MG63 (cell line): Measurements from ENCODE around the gene SRP14. TPM values are rescaled to one million over a fixed set of nuclear protein-coding genes. Genes with fewer than 3 reads are reported as not detected.
"Not testable (repeated sequence)": the region's sequence is repeated elsewhere in the genome, so short reads cannot be mapped to it uniquely, and the experiment has no call there.

Experiments used
- DNase-seq: peaks from one replicate; pipeline ENCODE4 v3.0.0-alpha.2; 2020
- H3K27me3 ChIP-seq: fragments of 250-450 bp; sonication (Bioruptor Pico); 2 replicates; pipeline ENCODE4 v1.5.1; 2020; ENCODE audit warnings: mild to moderate bottlenecking, moderate library complexity
- H3K36me3 ChIP-seq: fragments of 250-450 bp; sonication (Bioruptor Pico); 2 replicates; pipeline ENCODE4 v1.5.1; 2020; ENCODE audit warnings: mild to moderate bottlenecking, moderate library complexity
- H3K4me3 ChIP-seq: fragments of 250-450 bp; sonication (Bioruptor Pico); 2 replicates; pipeline ENCODE4 v1.5.1; 2020; ENCODE audit warnings: mild to moderate bottlenecking, moderate library complexity
- H3K9me3 ChIP-seq: fragments of 250-450 bp; sonication (Bioruptor Pico); 2 replicates; pipeline ENCODE4 v1.5.1; 2020; ENCODE audit warnings: mild to moderate bottlenecking, moderate library complexity
- total RNA-seq: library from RNA; depleted of rRNA; stranded (reverse); fragments of >200 nt; shearing (Covaris generic); gene quantifications from 2 replicates; pipeline ENCODE4 v1.2.3, GENCODE V29; 2014; ENCODE audit warnings: low replicate concordance; rRNA removed

SRP14 gene, protein sequence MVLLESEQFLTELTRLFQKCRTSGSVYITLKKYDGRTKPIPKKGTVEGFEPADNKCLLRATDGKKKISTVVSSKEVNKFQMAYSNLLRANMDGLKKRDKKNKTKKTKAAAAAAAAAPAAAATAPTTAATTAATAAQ
- 134 and 205 TPM in 2 replicates for total RNA-seq

DNA sequence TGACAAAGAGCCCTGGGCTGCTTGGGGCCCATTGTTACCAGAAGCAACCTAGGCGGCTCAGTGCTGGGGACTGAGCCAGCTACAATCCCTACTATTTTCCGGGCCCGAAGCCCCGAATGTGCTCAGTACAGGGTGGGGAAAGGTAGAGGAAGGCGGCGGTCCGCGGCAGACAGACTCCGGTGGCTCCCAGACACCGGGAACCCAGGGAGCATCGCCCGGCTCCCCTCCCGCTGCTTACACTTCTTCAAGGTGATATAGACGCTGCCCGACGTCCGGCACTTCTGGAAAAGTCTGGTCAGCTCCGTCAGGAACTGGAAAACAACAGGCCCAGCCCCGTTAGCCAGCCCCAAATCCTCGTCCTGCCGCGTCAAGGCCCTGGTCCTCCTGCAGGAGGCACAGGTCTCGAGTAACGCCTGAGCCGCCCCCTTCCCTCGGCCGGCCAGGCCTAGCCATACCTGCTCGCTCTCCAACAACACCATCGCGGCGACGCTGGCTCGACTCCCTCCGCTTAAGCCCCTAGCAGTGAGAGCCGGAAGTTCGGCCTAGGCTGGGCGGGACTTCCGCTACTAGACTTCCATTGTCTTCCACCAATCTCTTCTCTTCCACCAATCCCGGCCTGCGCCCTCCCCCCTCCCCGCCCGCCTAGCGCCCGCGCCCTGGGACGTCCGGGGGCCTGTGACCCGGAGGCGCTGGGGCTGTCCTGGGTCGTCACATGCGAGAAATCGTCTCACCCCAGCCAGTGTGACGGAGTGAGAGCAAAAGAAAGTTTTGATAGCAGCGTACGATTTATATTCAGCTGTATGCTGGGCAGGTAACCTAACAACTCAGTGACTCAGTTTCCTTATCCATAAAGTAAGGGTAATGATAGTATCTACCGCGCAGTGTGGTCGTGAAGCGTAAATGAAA, at the start of gene SRP14:
TSS of gene SRP14 (minus strand) at position 544 of the 906 bp plus-strand sequence. CDS start at position 479, 65 bp downstream.
- Histone ChIP-seq H3K4me3 (peak within 1 kb of the TSS; percentile 84), H3K36me3 (peaks cover 46% of the 10 kb centered on the region), H3K27me3 (no peaks in the 10 kb centered on the region), H3K9me3 (no peaks in the 10 kb centered on the region)
- DNase-seq: peak; percentile 92

DNA sequence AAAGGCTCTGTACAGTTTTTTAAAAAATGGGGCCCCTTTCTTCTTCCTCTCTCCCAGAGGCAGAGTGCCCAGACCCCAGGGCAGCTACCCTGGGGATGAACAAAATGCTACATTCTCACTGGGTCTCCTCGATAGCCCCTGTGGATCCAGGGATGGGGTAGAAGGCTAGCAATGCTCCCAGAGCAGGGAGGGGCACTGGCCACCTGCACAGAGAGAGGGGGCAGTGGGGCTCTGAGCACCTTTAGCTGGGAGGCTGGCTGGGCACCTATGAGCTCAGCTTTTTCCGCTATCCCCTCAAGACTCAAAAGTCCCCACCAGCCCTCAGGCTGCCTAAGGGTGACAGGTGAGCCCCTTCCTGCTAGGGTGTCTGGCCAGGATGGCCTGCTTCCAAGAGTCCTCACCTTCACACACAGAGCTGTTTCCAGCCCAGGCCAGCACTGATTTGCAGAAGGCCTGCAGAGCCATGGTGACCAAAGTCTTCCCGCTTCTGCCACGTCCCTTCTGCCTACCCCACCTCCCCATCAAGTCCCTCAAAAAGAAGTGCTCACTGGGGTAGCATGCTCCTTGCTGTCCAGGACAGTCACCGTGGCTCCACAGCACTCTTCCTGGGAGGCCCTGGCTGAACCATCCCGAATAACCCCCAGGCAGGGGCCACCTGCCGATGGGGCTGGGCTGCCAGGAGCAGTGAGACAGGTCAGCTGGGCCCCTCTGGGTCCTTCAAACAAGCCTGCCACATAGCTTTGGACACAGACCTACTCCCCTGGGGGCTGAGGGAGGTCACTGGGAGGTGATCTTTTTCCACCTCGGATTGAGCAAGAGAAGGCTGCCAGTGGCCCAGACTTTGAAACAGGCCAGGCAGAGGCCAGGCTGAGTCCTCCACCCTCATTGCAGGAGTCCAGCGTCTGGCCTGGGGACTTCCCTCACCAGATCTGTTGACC, 49.3 kb upstream of the SRP14 start:
- no peak for DNase-seq
- Histone ChIP-seq H3K9me3 (no peaks in the 10 kb centered on the region), H3K4me3 (no peak overlapping the region)

DNA sequence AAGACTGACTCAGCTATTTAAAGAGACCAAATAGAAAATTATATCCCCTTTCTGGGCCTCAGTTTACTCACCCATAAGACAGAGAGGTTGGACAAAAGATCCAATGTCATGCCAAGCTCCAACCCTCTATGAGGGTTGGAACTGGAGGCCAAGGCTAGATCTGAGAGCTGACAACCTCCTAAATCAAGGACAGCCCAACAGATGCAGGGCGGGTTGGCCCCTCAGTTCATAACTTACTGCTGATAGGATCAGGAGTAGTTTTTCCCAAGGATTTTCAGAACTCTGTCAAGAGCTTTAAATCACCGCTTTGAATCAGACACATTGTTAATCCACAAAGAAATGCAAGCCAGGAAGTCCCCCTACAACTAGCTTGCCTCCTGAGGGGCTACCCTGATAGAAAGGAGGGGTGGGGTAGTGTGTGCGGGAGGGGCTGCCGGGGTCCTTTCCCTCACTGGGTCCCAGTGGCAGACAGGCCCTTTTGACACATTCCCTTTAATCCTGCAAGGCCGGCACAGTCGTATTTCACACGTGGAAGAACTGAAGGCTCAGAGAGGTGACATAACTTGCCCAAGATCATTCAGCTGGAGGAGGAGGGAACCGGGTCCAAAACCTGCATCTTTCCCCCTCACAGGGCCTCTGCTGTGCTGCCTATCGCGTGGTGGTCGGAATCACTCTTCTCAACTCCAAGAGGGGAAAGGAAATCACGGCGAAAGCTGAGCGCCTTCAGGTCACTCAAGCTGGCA, 48.3 kb upstream of the SRP14 start:
- DNase-seq: no peak
- Histone ChIP-seq H3K4me3 (no peak overlapping the region), H3K9me3 (no peaks in the 10 kb centered on the region), H3K27me3 (no peaks in the 10 kb centered on the region), H3K36me3 (no peaks in the 10 kb centered on the region)

More for the DNA sequence above, 49.3 kb upstream of the SRP14 start:
- Histone ChIP-seq H3K27me3 (no peaks in the 10 kb centered on the region), H3K36me3 (no peaks in the 10 kb centered on the region)

DNA sequence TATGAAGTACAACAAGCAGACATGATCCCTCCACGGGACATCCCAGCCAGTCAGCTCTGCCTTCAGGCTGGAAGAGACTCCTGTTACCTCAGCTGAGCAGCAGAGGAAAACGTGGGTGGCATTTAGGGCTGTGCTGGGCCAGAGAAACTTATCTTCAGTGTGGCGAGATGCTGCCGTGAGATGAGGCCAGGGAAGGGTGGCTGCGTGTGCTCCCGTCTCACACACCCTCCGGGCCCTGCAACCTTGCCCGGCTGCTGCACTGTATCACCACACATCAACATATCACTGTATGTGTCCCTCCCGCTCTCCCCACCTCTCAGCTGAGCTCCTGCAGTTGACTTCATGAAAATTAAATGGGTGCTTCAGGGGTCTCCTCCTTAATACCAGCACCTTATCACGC, 46.3 kb upstream of the SRP14 start:
- Histone ChIP-seq H3K4me3 (no peak overlapping the region), H3K36me3 (no peaks in the 10 kb centered on the region), H3K27me3 (no peaks in the 10 kb centered on the region), H3K9me3 (no peaks in the 10 kb centered on the region)
- no peak for DNase-seq

DNA sequence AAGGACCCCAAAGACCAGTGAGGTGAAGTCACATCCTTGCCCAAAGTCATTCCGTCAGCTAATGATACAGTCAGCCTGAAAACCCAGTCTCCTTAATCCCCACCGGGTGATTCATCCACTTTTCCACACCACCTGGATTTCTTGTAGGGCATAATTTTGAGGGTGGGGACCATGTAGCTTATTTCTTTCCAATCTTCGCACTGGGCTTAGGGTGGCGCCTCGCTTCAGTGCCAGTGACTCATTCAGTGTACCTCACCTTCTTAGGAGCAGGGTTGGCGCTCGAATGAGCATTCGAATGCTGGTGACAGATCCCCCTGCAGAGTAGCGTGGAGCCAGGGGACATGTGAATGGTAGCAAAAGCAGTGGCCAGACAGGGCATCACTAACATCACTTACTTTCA, 45.7 kb upstream of the SRP14 start:
- Histone ChIP-seq H3K4me3 (no peak overlapping the region), H3K27me3 (no peaks in the 10 kb centered on the region), H3K36me3 (no peaks in the 10 kb centered on the region), H3K9me3 (no peaks in the 10 kb centered on the region)
- DNase-seq: no peak

DNA sequence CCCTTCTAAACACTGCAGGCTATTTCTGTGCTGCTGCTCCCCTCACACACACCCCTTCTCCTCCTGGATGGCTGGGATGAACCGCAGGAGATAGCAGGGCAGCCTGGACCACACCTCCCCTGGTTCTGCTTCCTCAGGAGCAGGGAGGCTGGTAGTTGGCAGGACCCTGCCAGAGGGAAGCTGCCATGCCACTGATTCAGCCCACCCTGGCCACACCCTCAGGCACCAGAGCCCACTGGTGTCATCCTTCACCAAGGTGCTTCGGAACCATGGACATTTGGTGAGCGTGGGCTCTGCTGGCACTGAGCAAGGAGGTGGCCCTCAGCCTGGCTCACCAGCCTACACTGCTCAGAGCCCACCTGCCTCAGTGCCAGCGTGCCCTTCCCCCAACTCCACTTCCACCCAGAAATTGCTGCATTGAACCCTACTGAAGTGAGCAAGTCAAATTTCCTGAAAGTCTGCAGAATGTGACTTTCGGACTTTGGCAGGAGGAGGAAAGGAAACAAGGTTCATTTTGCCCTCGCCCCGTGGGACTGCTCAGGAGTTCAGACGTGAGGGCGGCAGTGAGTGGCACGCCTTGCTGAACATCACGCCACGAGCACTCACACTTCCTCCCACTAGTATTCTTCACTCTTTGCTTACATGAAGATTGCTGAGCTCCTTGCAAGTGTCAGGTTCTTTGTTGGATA, 43.4 kb upstream of the SRP14 start:
- Histone ChIP-seq H3K36me3 (no peaks in the 10 kb centered on the region), H3K4me3 (no peak overlapping the region), H3K27me3 (no peaks in the 10 kb centered on the region), H3K9me3 (no peaks in the 10 kb centered on the region)
- DNase-seq: no peak

DNA sequence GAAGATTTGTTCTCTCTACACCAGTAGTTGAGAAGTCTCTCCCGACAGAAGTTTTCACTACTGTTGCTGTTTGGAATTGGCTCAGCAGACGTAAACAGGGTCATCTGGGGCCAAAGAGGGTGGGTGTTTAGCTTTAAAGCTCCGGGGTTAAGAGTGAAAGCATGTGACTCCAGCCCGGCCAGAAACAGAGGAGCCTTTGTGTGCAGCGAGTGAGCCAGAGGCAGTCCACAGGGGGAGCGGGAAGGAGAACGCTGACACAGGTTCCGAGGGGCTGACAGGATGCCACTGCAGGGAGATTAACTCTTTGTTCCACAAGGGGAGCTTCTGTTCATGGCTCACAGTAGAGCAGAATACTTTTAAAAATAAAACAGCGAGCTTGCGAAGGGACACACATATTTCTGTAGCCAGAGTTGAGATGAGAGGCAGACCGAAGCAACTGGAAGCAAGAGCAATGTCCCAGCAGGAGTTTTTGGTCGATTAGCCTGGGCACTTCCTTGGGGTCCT, 42.8 kb upstream of the SRP14 start:
- Histone ChIP-seq H3K27me3 (no peaks in the 10 kb centered on the region), H3K36me3 (no peaks in the 10 kb centered on the region), H3K4me3 (peak overlapping the region; percentile 24), H3K9me3 (no peaks in the 10 kb centered on the region)
- peak; percentile 41 for DNase-seq

DNA sequence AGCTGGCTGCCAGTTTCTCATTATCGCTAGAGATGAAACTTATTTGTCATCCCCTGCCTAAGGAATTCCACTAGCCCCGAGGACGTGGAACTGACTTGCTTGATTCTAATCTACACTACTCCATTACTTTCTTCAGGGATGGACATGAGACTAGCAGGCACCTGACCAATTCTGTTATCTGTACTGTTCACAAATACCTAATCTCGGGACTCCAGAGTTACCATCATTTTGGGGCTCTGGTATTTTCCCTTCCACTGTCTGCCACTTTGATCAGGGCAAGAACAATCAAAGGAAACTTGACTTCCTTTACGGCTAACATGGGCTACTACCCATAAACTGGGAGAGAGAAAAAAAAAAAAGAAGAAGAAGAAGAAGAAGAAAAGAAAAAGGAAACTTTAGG, 41.9 kb upstream of the SRP14 start:
- no peak for DNase-seq
- H3K9me3 ChIP-seq: no peaks in the 10 kb centered on the region
- H3K36me3 ChIP-seq: no peaks in the 10 kb centered on the region
- H3K27me3 ChIP-seq: no peaks in the 10 kb centered on the region
- H3K4me3 ChIP-seq: no peak overlapping the region

DNA sequence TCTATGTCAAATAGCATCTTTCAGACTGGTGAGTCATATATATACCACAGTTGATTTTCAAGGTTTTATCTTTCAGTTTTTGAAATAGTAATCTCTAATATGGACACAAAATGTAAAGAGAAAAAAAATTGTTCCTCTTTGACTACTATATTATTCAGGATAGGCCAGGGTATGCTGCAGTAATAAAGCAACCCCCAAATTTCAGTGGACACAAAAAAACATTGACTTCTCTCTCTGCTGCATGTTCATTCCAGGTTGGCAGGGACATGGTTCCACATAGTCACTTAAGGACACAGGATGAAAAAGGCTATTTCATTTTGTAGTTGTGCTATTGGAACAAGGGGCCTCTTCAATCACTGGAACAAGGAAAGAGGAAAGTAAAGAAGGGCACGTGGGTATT, 41.1 kb upstream of the SRP14 start:
- Histone ChIP-seq H3K4me3 (no peak overlapping the region), H3K9me3 (no peaks in the 10 kb centered on the region), H3K36me3 (no peaks in the 10 kb centered on the region), H3K27me3 (no peaks in the 10 kb centered on the region)
- no peak for DNase-seq

DNA sequence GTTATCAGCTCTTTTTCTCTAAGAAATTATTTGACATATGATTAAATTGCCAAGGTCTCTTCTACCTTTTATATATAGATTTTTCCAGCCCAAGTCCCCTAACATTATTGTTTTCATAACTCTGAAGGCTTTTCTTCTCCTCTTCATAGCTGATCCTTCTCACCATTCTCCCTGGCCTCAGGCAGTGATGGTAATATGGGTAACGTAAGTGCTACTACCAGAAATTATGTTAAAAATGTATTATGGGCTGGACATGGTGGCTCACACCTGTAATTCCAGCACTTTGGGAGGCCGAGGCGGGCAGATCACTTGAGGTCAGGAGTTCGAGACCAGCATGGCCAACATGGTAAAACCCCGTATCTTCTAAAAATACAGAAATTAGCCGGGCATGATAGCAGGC, 40.5 kb upstream of the SRP14 start:
- no peaks in the 10 kb centered on the region for H3K9me3 ChIP-seq
- no peak overlapping the region for H3K4me3 ChIP-seq
- no peak for DNase-seq
- H3K27me3 ChIP-seq: no peaks in the 10 kb centered on the region
- H3K36me3 ChIP-seq: no peaks in the 10 kb centered on the region

DNA sequence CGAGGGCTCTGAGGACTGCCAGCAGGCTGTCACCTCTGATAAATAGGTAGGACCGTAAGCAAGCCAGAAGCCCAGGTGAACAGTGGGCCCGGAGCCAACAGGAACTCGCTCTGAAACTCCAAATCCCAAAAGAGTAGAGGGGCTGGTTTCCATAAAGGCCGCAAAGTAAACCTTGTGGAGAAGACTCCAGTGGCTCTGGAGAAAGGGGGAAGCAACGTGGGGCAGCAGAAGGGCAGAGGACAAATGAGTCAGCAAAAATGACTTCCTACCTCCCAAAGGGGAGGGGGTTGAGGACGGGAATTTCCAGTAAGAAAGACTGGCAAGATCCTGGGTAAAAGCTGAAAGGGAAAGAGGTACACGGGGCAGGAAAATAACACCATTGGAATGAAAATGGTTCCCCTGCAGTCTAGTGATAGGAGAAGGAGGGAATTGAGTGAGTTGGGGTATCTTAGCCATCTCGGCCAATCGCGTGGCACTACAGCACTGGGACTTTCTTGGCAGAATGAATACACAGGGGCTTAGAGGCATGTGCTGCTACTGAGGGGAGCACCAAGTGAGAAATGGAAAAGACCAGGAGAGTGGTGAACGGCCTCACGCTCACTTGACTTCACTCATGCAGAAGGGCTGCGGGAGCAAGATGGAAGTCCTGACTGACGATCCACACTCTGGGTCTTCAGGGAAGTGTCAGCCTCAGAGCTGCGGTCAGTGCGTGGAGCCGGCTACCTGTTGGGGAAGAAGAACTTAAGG, 36.5 kb upstream of the SRP14 start:
- no peaks in the 10 kb centered on the region for H3K9me3 ChIP-seq
- H3K27me3 ChIP-seq: no peaks in the 10 kb centered on the region
- no peak overlapping the region for H3K4me3 ChIP-seq
- H3K36me3 ChIP-seq: no peaks in the 10 kb centered on the region
- DNase-seq: no peak

DNA sequence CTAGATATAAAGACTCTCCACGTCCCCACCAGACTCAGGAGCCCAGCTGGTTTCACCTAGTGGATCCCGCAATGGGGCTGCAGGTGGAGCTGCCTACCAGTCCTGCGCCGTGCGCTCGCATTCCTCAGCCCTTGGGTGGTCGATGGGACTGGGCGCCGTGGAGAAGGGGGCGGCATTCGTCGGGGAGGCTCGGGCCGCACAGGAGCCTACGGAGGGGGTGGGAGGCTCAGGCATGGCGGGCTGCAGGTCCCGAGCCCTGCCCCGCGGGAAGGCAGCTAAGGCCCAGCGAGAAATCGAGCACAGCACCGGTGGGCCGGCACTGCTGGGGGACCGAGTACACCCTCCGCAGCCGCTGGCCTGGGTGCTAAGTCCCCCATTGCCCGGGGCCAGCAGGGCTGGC, 35.7 kb upstream of the SRP14 start:
- not testable (repeated sequence) for H3K4me3 ChIP-seq, DNase-seq, H3K27me3 ChIP-seq, H3K36me3 ChIP-seq, H3K9me3 ChIP-seq

DNA sequence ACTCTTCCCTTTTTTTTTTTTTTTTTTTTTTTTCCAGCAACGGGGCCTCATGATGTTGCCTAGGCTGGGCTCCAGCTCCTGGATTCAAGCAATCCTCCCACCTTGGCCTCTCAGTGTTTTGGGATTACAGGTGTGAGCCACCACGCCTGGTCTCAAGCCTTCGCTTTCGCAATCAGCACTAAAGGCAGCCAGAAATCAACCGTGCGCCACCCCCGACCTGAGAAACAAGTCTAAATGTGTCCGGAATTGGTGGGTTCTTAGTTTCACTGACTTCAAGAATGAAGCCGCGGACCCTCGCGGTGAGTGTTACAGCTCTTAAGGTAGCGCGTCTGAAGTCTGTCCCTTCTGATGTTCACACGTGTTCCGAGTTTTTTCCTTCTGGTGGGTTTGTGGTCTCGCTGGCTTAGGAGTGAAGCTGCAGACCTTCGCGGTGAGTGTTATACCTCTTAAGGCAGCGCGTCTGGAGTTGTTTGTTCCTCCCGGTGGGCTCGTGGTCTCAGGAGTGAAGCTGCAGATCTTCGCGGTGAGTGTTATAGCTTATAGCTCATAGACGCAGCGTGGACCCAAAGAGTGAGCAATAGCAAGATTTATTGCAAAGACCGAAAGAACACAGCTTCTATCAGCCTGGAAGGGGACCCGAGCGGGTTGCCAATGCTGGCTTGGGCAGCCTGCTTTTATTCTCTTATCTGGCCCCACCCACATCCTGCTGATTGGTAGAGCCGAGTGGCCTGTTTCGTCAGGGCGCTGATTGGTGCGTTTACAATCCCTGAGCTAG, 34.9 kb upstream of the SRP14 start:
- not testable (repeated sequence) for H3K27me3 ChIP-seq, H3K9me3 ChIP-seq, H3K36me3 ChIP-seq, DNase-seq, H3K4me3 ChIP-seq

DNA sequence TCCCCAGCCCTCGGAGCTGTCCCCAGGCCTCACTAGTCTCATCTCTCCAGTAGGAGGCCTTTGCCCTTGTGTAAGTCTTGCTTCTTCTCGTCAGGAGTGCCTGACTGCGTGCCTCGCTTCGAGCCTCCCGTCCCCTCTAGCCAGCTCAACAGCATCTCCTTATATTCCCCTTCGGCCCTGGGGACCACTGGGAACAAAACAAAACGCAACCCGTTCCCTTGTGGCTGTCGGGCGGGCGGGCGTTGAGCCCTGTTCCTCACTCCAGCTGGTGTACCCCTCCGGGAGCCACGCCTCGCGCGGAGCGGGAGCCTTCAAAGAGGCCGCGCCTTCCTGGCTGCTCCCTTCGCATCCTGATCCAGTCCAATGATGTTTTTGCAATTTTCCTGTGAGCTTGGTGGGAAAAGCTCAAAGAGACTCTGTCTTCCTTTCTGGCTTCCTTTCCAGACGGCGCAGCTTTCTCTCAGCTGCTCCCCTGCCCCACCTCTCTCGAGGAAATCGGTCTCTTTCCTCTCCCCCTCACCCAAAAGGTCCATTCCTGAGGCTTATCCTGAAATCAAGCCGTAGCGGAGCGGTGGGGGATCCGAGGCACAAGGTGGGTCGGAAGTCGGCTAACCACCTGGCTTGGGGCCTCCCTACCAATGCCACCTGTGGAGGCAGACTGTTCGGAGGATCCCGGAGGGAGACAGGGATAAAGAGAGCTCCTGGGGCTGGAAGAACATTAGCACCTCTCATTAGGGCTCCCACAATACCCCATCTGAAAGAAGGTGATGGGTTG, 33.4 kb upstream of the SRP14 start:
- Histone ChIP-seq H3K36me3 (no peaks in the 10 kb centered on the region), H3K9me3 (no peaks in the 10 kb centered on the region), H3K4me3 (no peak overlapping the region), H3K27me3 (no peaks in the 10 kb centered on the region)
- no peak for DNase-seq
